Hepatocyte (in vitro differentiated cells): ENCODE measurements around the gene PABPC4L.

ENCODE experiments used
- EZH2 ChIP-seq: fragments of 200-600 bp; sonication (generic); IDR thresholded peaks from 2 replicates; pipeline ENCODE4 v1.6.1; 2016; ENCODE audit warnings: antibody characterized with exemption, mild to moderate bottlenecking, borderline replicate concordance
- EZH2phosphoT487 ChIP-seq: fragments of 200-600 bp; sonication (generic); IDR thresholded peaks from one replicate; pipeline ENCODE4 v1.6.1; 2018; ENCODE audit warnings: antibody characterized with exemption, mild to moderate bottlenecking, low read depth, moderate library complexity; ENCODE audit not compliant: unreplicated experiment, severe bottlenecking
- TF ChIP-seq, protein P1 (sequence below): fragments of 200-600 bp; sonication (generic); IDR thresholded peaks from 2 replicates; pipeline ENCODE4 v1.5.1; 2016; ENCODE audit warnings: antibody characterized with exemption, mild to moderate bottlenecking; ENCODE audit not compliant: poor library complexity

DNA sequence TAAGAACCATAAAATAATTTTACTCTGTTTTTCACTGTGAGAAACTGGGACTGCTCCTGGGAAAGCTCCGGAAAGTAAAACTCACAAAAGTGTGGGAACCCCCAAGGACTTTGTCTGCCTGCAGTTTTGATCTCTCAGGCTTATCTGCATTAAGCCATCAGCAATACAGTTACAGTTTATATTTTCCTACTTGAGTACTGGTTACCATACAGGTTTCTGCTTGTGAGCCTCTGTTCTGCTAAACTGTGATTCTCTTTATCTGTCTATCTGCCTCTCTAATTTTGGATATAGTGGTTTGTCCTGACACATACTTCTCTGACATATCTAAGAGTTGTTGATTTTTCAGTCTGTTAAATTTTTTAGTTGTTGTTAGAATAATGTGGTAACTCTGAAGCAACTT, 11.6 kb downstream of the PABPC4L start:
- TF ChIP-seq, protein P1, sequence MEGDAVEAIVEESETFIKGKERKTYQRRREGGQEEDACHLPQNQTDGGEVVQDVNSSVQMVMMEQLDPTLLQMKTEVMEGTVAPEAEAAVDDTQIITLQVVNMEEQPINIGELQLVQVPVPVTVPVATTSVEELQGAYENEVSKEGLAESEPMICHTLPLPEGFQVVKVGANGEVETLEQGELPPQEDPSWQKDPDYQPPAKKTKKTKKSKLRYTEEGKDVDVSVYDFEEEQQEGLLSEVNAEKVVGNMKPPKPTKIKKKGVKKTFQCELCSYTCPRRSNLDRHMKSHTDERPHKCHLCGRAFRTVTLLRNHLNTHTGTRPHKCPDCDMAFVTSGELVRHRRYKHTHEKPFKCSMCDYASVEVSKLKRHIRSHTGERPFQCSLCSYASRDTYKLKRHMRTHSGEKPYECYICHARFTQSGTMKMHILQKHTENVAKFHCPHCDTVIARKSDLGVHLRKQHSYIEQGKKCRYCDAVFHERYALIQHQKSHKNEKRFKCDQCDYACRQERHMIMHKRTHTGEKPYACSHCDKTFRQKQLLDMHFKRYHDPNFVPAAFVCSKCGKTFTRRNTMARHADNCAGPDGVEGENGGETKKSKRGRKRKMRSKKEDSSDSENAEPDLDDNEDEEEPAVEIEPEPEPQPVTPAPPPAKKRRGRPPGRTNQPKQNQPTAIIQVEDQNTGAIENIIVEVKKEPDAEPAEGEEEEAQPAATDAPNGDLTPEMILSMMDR, result no peak
- no peak for TF ChIP-seq EZH2phosphoT487
- TF ChIP-seq EZH2, result no peak
